GM21528 (cell line): ENCODE measurements around the gene PCDHGA6.
"Not testable (repeated sequence)": the region's sequence is repeated elsewhere in the genome, so short reads cannot be mapped to it uniquely, and the experiment has no call there.

Experiments
- ATAC-seq: cut with Tn5 transposase; IDR thresholded peaks from one replicate; pipeline ENCODE4 v1.9.1; 2021; ENCODE audit warnings: mild to moderate bottlenecking, moderate library complexity; ENCODE audit not compliant: unreplicated experiment, low FRiP score

PCDHGA6 gene

GRCh38 chr5:141392429-141393198 is 18.9 kb downstream of the PCDHGA6 start, which contains the start of gene PCDHGA8:
Gene PCDHGA8, plus strand, starts transcription at chr5:141392633. Its CDS starts 181 bp downstream, at chr5:141392814.
- no peak for ATAC-seq

DNA sequence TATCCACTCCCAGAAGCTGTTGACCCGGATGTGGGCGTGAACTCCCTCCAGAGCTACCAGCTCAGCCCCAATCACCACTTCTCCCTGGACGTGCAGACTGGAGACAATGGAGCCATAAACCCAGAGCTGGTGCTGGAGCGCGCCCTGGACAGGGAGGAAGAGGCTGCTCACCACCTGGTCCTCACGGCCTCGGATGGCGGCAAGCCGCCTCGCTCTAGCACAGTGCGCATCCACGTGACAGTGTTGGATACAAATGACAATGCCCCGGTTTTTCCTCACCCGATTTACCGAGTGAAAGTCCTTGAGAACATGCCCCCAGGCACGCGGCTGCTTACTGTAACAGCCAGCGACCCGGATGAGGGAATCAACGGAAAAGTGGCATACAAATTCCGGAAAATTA is 19.6 kb downstream of the PCDHGA6 start:
- no peak for ATAC-seq

GRCh38 chr5:141394401-141395187 is 20.9 kb downstream of the PCDHGA6 start:
- ATAC-seq = not testable (repeated sequence)

- ATAC-seq = peak; percentile 64
Measured at GRCh38 chr5:141397756-141398551, 24.3 kb downstream of the PCDHGA6 start, which contains the start of gene PCDHGB5. Gene PCDHGB5, plus strand, starts transcription at chr5:141397947. Its CDS starts 181 bp downstream, at chr5:141398128.

GRCh38 chr5:141398608-141399007 is 24.9 kb downstream of the PCDHGA6 start:
- no peak for ATAC-seq

- no peak for ATAC-seq
Measured at GRCh38 chr5:141399555-141400258, 26.0 kb downstream of the PCDHGA6 start.

DNA sequence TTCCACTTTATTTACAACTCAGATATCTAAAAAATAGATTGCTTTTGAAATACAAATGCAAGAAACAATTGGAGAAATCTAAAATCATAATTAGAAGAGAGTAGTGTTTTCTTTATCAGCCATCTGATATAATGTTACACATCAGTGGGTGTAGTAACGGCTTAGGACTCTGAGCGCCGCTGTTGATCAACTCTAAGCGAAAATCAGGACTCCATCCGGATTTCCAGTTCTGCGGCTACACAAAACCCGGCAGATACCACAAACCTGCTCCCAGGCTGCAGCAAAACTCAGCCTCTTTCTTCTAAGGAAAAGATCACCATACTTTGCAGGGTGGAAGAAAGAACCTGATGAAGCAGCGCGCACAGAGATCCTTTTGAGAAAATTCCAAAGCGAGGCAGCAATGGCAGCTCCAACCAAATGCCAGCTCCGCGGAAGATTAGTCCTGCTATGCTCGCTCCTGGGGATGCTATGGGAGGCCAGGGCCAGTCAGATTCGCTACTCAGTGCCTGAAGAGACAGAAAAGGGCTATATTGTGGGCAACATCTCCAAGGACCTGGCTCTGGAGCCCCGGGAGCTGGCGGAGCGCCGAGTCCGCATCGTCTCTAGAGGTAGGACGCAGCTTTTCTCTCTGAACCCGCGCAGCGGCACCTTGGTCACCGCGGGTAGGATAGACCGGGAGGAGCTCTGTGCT is 29.0 kb downstream of the PCDHGA6 start, which contains the start of gene PCDHGA9:
Gene PCDHGA9, plus strand, starts transcription at position 226 of the 691 bp plus-strand sequence. Its CDS starts 175 bp downstream, at position 401.
- no peak for ATAC-seq

DNA sequence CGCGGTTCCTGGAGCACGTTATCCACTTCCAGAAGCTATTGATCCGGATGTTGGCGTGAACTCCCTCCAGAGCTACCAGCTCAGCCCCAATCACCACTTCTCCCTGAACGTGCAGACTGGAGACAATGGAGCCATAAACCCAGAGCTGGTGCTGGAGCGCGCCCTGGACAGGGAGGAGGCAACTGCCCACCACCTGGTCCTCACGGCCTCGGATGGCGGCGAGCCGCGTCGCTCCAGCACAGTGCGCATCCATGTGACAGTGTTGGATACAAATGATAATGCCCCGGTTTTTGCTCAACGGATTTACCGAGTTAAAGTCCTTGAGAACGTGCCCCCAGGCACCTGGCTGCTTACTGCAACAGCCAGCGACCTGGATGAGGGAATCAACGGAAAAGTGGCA is 29.7 kb downstream of the PCDHGA6 start:
- ATAC-seq = no peak

DNA sequence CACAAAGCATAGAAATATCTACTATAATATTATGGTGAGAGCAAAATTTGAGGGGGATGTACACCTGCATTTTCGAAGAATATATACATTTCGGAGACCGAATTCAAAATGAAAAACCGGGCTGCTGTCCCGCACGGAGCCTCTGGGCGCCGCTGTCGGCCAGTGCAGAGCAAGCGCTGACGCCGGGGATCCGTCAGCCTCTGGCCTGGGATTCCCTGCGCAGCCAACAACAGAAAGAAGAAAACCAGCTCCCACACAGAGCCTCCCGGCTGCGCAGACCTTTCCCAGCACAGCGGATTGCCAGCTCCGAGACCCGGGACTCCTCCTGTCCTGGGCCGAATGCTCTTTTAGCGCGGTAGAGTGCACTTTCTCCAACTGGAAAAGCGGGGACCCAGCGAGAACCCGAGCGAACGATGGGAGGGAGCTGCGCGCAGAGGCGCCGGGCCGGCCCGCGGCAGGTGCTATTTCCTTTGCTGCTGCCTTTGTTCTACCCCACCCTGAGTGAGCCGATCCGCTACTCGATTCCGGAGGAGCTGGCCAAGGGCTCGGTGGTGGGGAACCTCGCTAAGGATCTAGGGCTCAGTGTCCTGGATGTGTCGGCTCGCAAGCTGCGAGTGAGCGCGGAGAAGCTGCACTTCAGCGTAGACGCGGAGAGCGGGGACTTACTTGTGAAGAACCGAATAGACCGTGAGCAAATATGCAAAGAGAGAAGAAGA is 34.3 kb downstream of the PCDHGA6 start, which contains the start of gene PCDHGB6:
Gene PCDHGB6, plus strand, starts transcription at position 232 of the 716 bp plus-strand sequence. Its CDS starts 182 bp downstream, at position 414.
- ATAC-seq = not testable (repeated sequence)

GRCh38 chr5:141409598-141410306 is 36.1 kb downstream of the PCDHGA6 start:
- no peak for ATAC-seq

DNA sequence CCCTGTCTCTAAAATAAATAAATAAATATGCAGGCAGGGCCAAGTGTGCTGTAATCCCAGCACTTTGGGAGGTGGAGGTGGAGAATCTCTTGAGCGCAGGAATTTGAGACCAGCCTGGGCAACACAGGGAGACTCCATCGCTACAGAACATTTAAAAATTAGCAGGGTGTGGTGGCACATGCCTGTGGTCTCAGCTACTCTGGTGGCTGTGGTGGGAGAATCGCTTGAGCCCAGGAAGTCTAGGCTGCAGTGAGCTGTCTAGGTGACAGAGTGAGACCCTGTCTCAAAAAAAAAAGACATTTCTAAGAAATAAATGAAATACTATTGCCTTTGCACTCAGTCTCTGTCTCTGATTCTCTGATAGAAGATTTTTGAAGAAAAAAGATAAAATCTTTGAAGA is 37.9 kb downstream of the PCDHGA6 start:
- no peak for ATAC-seq

DNA sequence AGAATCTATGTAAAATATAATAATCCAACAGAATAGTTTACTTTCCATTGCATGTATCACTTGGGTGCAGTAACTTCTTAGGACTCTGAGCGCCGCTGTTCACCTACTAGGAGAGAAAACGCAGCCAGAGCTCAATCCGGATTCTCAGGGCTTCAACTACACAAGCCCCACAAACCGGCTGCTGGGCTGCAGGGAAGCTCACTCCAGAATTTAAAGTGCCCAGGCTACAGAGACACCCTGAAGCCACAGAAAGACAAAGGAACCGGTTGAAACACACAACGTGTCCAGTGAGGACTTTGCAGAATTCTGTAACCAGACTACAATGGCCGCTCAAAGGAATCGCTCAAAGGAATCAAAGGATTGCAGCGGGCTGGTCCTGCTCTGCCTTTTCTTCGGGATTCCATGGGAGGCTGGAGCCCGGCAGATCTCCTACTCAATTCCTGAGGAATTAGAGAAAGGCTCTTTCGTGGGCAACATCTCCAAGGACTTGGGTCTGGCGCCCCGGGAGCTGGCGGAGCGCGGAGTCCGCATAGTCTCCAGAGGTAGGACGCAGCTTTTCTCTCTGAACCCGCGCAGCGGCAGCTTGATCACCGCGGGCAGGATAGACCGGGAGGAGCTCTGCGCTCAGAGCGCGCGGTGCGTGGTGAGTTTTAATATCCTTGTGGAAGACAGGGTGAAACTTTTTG is 39.3 kb downstream of the PCDHGA6 start, which contains the start of gene PCDHGA10:
Gene PCDHGA10, plus strand, starts transcription at position 134 of the 686 bp plus-strand sequence. Its CDS starts 189 bp downstream, at position 323.
- ATAC-seq = peak; percentile 83

- no peak for ATAC-seq
Measured at GRCh38 chr5:141413540-141414069, 39.9 kb downstream of the PCDHGA6 start.

GRCh38 chr5:141414548-141415274 is 41.0 kb downstream of the PCDHGA6 start:
- ATAC-seq = not testable (repeated sequence)

- not testable (repeated sequence) for ATAC-seq
Measured at GRCh38 chr5:141415275-141415618, 41.6 kb downstream of the PCDHGA6 start.

DNA sequence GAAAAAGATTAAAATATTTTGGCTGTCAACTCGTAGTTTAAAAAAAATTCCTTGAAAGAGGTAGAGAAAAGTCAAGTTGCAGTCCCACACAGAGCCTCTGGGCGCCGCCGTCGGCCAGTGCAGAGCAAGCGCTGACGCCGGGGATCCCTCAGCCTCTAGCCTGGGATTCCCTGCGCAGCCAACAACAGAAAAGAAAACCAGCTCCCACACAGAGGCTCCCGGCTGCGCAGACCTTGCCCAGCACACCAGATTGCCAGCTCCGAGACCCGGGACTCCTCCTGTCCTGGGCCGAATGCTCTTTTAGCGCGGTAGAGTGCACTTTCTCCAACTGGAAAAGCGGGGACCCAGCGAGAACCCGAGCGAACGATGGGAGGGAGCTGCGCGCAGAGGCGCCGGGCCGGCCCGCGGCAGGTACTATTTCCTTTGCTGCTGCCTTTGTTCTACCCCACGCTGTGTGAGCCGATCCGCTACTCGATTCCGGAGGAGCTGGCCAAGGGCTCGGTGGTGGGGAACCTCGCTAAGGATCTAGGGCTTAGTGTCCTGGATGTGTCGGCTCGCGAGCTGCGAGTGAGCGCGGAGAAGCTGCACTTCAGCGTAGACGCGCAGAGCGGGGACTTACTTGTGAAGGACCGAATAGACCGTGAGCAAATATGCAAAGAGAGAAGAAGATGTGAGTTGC is 43.9 kb downstream of the PCDHGA6 start, which contains the start of gene PCDHGB7:
Gene PCDHGB7, plus strand, starts transcription at position 184 of the 679 bp plus-strand sequence. Its CDS starts 183 bp downstream, at position 367.
- ATAC-seq = peak; percentile 64
